ENCODE data around the gene NDE1. TPM values are rescaled to one million over a fixed set of nuclear protein-coding genes. Genes with fewer than 3 reads are reported as not detected.
"Not testable (repeated sequence)": the region's sequence is repeated elsewhere in the genome, so short reads cannot be mapped to it uniquely, and the experiment has no call there.

Gene NDE1
- 75.8 TPM for polyA plus RNA-seq (2012; ENCODE audit: missing spikeins)

GRCh38 chr16:15650019-15650697 lies at the start of gene NDE1:
Gene NDE1 (plus strand): TSS chr16:15650245. CDS start chr16:15664779, 14,534 bp downstream.
- TF ChIP-seq TAF1 (IDR thresholded peaks at IDR 0.05; ENCODE audit: borderline replicate concordance, low read depth, low read length) (no peak), POLR2AphosphoS5 (IDR thresholded peaks at IDR 0.05; ENCODE audit: low read depth, low read length) (peak; percentile 30; the same call in 1 of the 2 replicates), POLR2A (IDR thresholded peaks at IDR 0.05; ENCODE audit: low read depth, low read length) (peak; percentile 62)
- FAIRE-seq (peak; percentile 76), DNase-seq (ENCODE audit: insufficient read length) (peak; percentile 89)

GRCh38 chr16:15601212-15601879 lies 48.7 kb upstream of the NDE1 start:
- DNase-seq (ENCODE audit: insufficient read length) (no peak), FAIRE-seq (no peak)
- TF ChIP-seq TAF1 (IDR thresholded peaks at IDR 0.05; ENCODE audit: borderline replicate concordance, low read depth, low read length) (no peak), POLR2AphosphoS5 (IDR thresholded peaks at IDR 0.05; ENCODE audit: low read depth, low read length) (no peak), POLR2A (IDR thresholded peaks at IDR 0.05; ENCODE audit: low read depth, low read length) (no peak)

GRCh38 chr16:15602285-15603044 lies 47.6 kb upstream of the NDE1 start:
- TF ChIP-seq POLR2A (IDR thresholded peaks at IDR 0.05; ENCODE audit: low read depth, low read length) (no peak), POLR2AphosphoS5 (IDR thresholded peaks at IDR 0.05; ENCODE audit: low read depth, low read length) (no peak), TAF1 (IDR thresholded peaks at IDR 0.05; ENCODE audit: borderline replicate concordance, low read depth, low read length) (no peak)
- no peak for FAIRE-seq
- DNase-seq (ENCODE audit: insufficient read length) = no peak

GRCh38 chr16:15604460-15605440 lies 45.3 kb upstream of the NDE1 start:
- no peak for TF ChIP-seq TAF1 (IDR thresholded peaks at IDR 0.05; ENCODE audit: borderline replicate concordance, low read depth, low read length)
- TF ChIP-seq POLR2A (IDR thresholded peaks at IDR 0.05; ENCODE audit: low read depth, low read length) = no peak
- TF ChIP-seq POLR2AphosphoS5 (IDR thresholded peaks at IDR 0.05; ENCODE audit: low read depth, low read length) = no peak
- FAIRE-seq = no peak

GRCh38 chr16:15605839-15606517 lies 44.1 kb upstream of the NDE1 start:
- TF ChIP-seq POLR2AphosphoS5 (IDR thresholded peaks at IDR 0.05; ENCODE audit: low read depth, low read length) (no peak), TAF1 (IDR thresholded peaks at IDR 0.05; ENCODE audit: borderline replicate concordance, low read depth, low read length) (no peak), POLR2A (IDR thresholded peaks at IDR 0.05; ENCODE audit: low read depth, low read length) (no peak)

More at GRCh38 chr16:15604460-15605440, 45.3 kb upstream of the NDE1 start:
- no peak for DNase-seq (ENCODE audit: insufficient read length)

GRCh38 chr16:15606518-15607220 lies 43.4 kb upstream of the NDE1 start:
- DNase-seq (ENCODE audit: insufficient read length) (no peak), FAIRE-seq (no peak)
- TF ChIP-seq POLR2AphosphoS5 (IDR thresholded peaks at IDR 0.05; ENCODE audit: low read depth, low read length) = no peak
- no peak for TF ChIP-seq POLR2A (IDR thresholded peaks at IDR 0.05; ENCODE audit: low read depth, low read length)
- no peak for TF ChIP-seq TAF1 (IDR thresholded peaks at IDR 0.05; ENCODE audit: borderline replicate concordance, low read depth, low read length)

More at GRCh38 chr16:15605839-15606517, 44.1 kb upstream of the NDE1 start:
- DNase-seq (ENCODE audit: insufficient read length) = no peak
- no peak for FAIRE-seq

- DNase-seq (ENCODE audit: insufficient read length); FAIRE-seq: not testable (repeated sequence)
Measured at GRCh38 chr16:15607221-15607699, 42.8 kb upstream of the NDE1 start.

- FAIRE-seq = no peak
- no peak for TF ChIP-seq POLR2AphosphoS5 (IDR thresholded peaks at IDR 0.05; ENCODE audit: low read depth, low read length)
- no peak for TF ChIP-seq POLR2A (IDR thresholded peaks at IDR 0.05; ENCODE audit: low read depth, low read length)
- no peak for TF ChIP-seq TAF1 (IDR thresholded peaks at IDR 0.05; ENCODE audit: borderline replicate concordance, low read depth, low read length)
- no peak for DNase-seq (ENCODE audit: insufficient read length)
Measured at GRCh38 chr16:15607700-15608396, 42.2 kb upstream of the NDE1 start.

Measured in GM12892 (cell line).